Measurements from ENCODE around the gene FAM110A.
"Not testable (repeated sequence)": the region's sequence is repeated elsewhere in the genome, so short reads cannot be mapped to it uniquely, and the experiment has no call there.

The FAM110A gene

GRCh38 chr20:845226-845868 is 11.8 kb downstream of the FAM110A start:
- FAIRE-seq = no peak

GRCh38 chr20:845941-846893 is 12.7 kb downstream of the FAM110A start:
- FAIRE-seq = no peak

GRCh38 chr20:846894-847278 is 13.4 kb downstream of the FAM110A start:
- no peak for FAIRE-seq

- no peak for FAIRE-seq
These were observed 14.7 kb downstream of the FAM110A start for GRCh38 chr20:848193-848592.

- FAIRE-seq = not testable (repeated sequence)
These were observed 15.2 kb downstream of the FAM110A start for GRCh38 chr20:848731-849130.

GRCh38 chr20:853406-853996 is 20.0 kb downstream of the FAM110A start:
- no peak for FAIRE-seq

GRCh38 chr20:854601-855000 is 21.1 kb downstream of the FAM110A start:
- FAIRE-seq = no peak

GRCh38 chr20:855466-856360 is 22.2 kb downstream of the FAM110A start:
- no peak for FAIRE-seq

GRCh38 chr20:856361-856775 is 22.9 kb downstream of the FAM110A start:
- FAIRE-seq = no peak

- no peak for FAIRE-seq
These were observed 24.5 kb downstream of the FAM110A start for GRCh38 chr20:858011-858410.

- no peak for FAIRE-seq
These were observed 26.3 kb downstream of the FAM110A start for GRCh38 chr20:859751-860231.

- FAIRE-seq = no peak
These were observed 27.4 kb downstream of the FAM110A start for GRCh38 chr20:860891-861290.

GRCh38 chr20:865440-865839 is 31.9 kb downstream of the FAM110A start:
- FAIRE-seq = no peak

- no peak for FAIRE-seq
These were observed 34.8 kb downstream of the FAM110A start for GRCh38 chr20:868279-868678.

- no peak for FAIRE-seq
These were observed 36.1 kb downstream of the FAM110A start for GRCh38 chr20:869606-870005.

GRCh38 chr20:870758-871157 is 37.2 kb downstream of the FAM110A start:
- FAIRE-seq = no peak

GRCh38 chr20:871436-871835 is 37.9 kb downstream of the FAM110A start:
- FAIRE-seq = no peak

- FAIRE-seq = no peak
These were observed 38.4 kb downstream of the FAM110A start for GRCh38 chr20:871948-872347.

GRCh38 chr20:872855-873520 is 39.5 kb downstream of the FAM110A start:
- FAIRE-seq = no peak

GRCh38 chr20:873875-874607 is 40.5 kb downstream of the FAM110A start:
- no peak for FAIRE-seq

- FAIRE-seq = no peak
These were observed 41.6 kb downstream of the FAM110A start for GRCh38 chr20:875115-875514.
